GM12892 (cell line): Measurements from ENCODE around the gene INSIG1.

Experiments
- POLR2AphosphoS5 ChIP-seq: IDR thresholded peaks from 2 replicates; pipeline ENCODE4 v1.6.1; 2011; ENCODE audit warnings: low read depth, low read length, control low read depth
- TAF1 ChIP-seq: IDR thresholded peaks from 2 replicates; pipeline ENCODE4 v1.6.1; 2011; ENCODE audit warnings: low read depth, mild to moderate bottlenecking, control low read depth, low read length, borderline replicate concordance

GRCh38 chr7:155337946-155338631 is 40.4 kb downstream of the INSIG1 start:
- TF ChIP-seq TAF1 (no peak), POLR2AphosphoS5 (no peak)
